ENCODE results near the gene FAM193B.
A peak's percentile ranks its signal among the peaks of the same experiment; 100 is the strongest.
"Not testable (repeated sequence)": the region's sequence is repeated elsewhere in the genome, so short reads cannot be mapped to it uniquely, and the experiment has no call there.

The FAM193B gene

GRCh38 chr5:177536386-177536785, 18.0 kb downstream of the FAM193B start:
- no peak for DNase-seq

GRCh38 chr5:177535125-177535524, 19.2 kb downstream of the FAM193B start:
- no peak for DNase-seq

- not testable (repeated sequence) for DNase-seq
Observed at GRCh38 chr5:177534433-177534832, 19.9 kb downstream of the FAM193B start.

- DNase-seq: no peak
Observed at GRCh38 chr5:177531209-177531940, 23.0 kb downstream of the FAM193B start.

GRCh38 chr5:177530638-177531037, 23.7 kb downstream of the FAM193B start:
- no peak for DNase-seq

- no peak for DNase-seq
Observed at GRCh38 chr5:177529247-177530203, 24.8 kb downstream of the FAM193B start.

GRCh38 chr5:177528631-177529030, 25.7 kb downstream of the FAM193B start:
- DNase-seq: no peak

GRCh38 chr5:177527595-177527994, 26.8 kb downstream of the FAM193B start:
- no peak for DNase-seq

- DNase-seq: no peak
Observed at GRCh38 chr5:177526791-177527190, 27.6 kb downstream of the FAM193B start.

- no peak for DNase-seq
Observed at GRCh38 chr5:177526191-177526590, 28.2 kb downstream of the FAM193B start.

- DNase-seq: no peak
Observed at GRCh38 chr5:177524941-177525655, 29.3 kb downstream of the FAM193B start.

GRCh38 chr5:177524539-177524900, 29.8 kb downstream of the FAM193B start:
- no peak for DNase-seq

- DNase-seq: no peak
Observed at GRCh38 chr5:177523711-177524538, 30.4 kb downstream of the FAM193B start.

GRCh38 chr5:177520916-177521513, 33.3 kb downstream of the FAM193B start:
- DNase-seq: no peak

GRCh38 chr5:177520271-177520670, 34.1 kb downstream of the FAM193B start:
- DNase-seq: no peak

- DNase-seq: no peak
Observed at GRCh38 chr5:177519463-177520235, 34.7 kb downstream of the FAM193B start.

GRCh38 chr5:177516601-177517568, 37.5 kb downstream of the FAM193B start, which contains the start of gene DDX41:
TSS of gene DDX41 (minus strand) at chr5:177516961. CDS start at chr5:177516945, 16 bp downstream.
- DNase-seq: peak; percentile 94

- no peak for DNase-seq
Observed at GRCh38 chr5:177515580-177515979, 38.8 kb downstream of the FAM193B start.

- DNase-seq: no peak
Observed at GRCh38 chr5:177514541-177514940, 39.8 kb downstream of the FAM193B start.

GRCh38 chr5:177513500-177513899, 40.9 kb downstream of the FAM193B start:
- no peak for DNase-seq
